HG03575 (cell line): ENCODE results near the gene ADD1.

Experiments
- ATAC-seq: cut with Tn5 transposase; IDR thresholded peaks from one replicate; pipeline ENCODE4 v1.9.1; 2021; ENCODE audit not compliant: unreplicated experiment, insufficient number of reproducible peaks, low FRiP score; ENCODE audit errors: extremely low read depth

Gene ADD1

GRCh38 chr4:2925931-2926860, 82.6 kb downstream of the ADD1 start:
- ATAC-seq = no peak

DNA sequence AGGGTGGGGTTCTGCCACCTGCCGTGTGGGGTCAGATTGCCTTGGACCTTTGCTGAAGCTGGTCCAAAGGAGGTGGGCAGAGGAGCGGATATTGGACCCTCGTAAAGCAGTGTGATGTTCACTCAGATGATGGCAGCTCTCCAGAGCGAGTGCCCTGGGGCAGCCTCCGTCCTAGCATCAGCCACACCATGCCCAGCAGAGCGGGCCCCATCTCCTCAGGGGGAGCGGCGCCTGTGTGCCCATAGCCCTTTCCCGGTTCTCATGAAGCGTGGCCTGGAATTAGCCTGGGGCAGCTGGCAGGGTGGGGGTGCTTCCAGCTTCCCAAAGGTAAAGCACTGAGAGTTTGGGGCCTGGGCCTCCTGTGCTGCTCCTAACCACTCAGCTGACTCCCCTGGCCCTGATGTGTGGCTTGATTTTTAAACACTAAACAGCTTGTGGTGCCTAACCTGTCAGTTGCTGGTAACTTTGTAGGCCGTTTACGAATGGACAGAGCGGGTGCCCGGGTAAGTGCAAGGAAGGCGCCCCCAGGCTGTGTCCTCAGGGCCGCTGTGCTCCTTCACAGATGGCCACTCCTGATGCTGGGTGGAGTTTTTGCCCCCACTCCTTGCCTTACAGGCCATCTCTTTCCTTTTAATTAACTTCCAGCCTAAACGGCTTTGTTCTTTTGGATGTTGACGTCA, 83.5 kb downstream of the ADD1 start:
- ATAC-seq = no peak

DNA sequence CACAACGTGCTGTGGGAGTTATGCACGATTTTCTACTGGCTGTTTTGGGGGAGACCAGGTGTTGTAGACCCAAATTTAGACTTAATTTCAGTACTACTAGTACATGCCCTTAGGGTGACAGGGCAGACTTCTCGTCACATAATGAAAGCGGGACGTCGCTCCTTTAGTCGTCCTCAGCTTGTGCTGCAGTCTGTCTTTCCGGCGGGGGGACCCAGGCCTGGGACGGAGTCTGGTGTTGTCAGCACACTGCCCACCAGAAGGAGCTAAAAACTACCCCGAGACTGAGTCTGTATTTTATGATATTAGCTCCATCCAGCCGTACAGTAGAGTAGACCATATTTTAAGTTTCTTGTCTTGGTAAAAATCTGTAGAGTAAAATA, 84.0 kb downstream of the ADD1 start:
- no peak for ATAC-seq

GRCh38 chr4:2928242-2929176, 84.9 kb downstream of the ADD1 start:
- ATAC-seq = no peak

- no peak for ATAC-seq
These were observed 85.8 kb downstream of the ADD1 start for GRCh38 chr4:2929469-2929868.

DNA sequence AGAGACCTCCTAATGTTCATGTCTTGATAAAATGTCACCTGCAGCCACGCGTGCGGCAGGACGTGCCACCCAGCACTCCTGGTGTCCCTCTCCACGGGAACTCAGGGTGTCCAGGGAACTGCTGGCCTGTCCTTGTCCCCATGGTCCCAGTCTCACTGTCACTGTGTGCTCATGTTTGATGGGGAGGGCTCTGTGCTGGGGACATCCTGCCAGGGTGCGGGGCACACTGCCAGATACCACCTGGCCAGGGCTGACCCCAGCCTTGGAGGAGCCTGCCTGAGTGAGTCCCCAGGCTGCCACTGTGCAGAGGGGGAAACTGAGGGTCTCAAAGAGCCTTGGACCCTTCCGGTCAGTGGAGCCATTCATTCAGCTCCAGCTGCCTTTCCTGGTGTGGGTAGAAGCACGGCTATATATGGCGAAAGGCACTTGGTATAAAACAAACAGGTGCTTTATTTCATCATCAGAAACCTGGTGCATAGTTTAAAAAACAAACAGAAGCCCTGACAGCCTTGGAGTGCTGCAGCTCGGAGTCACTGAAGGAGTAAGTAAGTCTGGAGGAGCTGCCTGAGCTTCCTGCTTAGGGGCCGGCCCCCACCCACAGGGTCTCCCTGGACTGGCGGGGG, 86.6 kb downstream of the ADD1 start:
- ATAC-seq = no peak

DNA sequence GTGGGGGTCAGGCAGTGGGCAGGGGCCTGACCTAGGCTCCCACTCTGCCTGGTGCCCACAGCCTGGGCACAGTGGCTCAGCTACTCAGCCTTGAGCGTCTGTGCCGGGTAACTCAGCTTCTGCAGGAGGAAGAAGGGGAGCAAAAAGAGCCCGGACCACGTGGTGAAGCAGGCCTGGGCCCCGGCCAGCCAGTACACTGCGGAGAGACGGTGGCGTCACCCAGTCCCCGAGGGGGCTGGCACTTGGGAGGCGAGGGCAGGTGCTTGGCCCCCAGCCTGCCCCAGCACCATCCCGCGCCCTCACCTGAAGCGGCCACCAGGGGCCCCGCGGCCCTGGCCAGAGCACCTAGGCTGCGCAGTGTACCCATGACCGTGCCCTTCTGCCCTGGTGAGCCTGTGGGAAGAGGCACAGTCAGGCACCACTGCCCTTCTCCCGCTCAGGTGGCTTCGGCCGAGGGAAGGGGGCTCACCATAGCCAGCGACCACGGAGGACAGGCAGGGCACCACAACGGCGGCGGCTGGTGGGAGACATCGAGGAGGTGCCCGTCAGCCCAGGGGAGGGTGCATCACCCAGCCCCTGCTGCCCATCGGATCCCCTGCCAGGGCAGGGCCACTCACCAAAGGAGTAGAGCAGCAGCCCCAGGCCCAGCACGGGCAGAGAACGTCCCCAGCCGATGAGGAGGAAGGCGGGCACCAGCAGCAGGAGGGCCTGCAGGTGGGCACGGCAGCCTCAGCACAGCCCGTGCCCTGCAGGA, 87.3 kb downstream of the ADD1 start:
- no peak for ATAC-seq

- ATAC-seq = no peak
These were observed 88.1 kb downstream of the ADD1 start for GRCh38 chr4:2931512-2932301.

DNA sequence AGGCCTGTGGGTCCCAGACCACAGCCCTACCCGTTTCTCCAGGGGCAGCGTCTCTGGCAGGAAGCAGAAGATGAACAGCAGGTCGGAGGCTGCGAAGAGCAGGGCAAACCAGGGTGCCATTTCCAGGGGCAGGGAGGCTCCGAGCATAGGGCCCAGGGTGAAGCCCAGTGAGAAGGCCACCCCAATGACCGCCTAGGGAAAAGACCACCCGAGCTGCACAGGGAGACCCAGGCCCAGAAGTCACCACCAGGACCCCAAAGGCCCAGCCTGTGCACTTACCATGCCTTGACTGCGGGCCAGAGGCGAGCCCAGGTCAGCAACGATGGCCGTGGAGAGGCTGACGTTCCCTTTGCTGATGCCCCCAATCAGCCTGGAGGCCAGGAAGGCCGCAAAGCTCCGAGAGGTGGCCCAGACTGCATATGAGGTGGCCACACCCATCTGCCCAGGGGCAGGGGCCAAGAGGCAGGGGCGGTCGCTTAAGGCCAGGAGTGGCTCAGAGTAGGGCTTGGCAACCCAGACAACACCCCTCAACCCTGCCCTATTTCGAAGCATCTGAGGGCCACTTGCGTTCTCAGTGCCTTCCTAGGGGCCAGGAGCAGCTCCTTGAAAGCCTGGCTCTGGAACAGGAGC, 88.8 kb downstream of the ADD1 start:
- no peak for ATAC-seq

DNA sequence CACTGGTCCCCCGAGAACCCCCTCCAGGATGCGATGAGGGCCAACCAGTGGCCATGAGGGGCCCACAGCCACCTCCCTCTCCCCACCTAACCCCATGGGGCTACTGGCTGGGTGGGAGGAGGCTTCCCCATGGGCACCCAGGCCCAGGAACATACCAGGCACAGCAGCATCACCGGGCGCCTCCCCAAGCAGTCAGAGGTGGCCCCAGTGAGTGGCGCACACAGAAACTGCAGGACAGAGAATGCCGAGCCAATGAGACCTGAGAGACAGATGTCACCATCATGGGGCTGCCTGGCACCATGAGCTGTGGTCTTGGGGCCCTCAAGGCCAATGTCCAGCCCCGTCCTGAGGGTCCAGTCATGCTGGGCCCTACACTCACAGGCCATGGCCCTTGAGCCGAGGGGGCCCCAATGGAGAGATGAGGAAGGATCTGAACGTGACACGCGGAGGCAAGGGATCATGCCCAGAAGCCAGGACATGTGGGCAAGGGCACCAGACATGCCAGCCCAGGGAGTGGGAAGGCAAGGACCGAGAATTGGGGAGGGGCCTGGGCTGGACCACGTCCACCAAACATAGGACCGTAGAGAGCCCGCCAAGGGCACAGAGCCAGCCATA, 89.4 kb downstream of the ADD1 start:
- ATAC-seq = no peak

DNA sequence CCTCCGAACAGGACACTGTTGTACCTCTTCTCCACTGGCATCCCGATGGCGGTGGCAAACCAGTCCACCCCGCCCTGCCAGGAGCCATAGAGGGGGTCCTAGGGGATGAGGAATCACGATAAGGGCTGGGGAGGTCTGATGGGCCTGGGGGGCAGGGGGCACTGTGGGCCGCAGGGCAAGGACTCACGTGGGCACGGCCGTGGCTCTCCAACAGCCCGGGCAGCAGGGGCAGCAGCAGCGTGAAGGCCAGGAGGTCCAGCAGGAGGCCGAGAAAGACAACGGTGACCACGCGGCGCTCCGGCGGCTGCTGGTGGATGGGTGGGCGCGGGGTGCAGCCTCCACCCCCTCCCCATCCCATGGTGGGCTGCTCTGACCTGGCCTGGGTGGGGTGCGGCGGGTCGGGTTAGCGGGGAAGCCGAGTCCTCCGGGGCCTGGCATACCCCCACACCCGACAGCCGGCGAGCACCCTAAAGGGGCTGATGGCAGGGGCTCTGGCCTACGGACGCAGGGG, 90.0 kb downstream of the ADD1 start:
- no peak for ATAC-seq

- ATAC-seq = no peak
These were observed 90.6 kb downstream of the ADD1 start for GRCh38 chr4:2934077-2934812.

DNA sequence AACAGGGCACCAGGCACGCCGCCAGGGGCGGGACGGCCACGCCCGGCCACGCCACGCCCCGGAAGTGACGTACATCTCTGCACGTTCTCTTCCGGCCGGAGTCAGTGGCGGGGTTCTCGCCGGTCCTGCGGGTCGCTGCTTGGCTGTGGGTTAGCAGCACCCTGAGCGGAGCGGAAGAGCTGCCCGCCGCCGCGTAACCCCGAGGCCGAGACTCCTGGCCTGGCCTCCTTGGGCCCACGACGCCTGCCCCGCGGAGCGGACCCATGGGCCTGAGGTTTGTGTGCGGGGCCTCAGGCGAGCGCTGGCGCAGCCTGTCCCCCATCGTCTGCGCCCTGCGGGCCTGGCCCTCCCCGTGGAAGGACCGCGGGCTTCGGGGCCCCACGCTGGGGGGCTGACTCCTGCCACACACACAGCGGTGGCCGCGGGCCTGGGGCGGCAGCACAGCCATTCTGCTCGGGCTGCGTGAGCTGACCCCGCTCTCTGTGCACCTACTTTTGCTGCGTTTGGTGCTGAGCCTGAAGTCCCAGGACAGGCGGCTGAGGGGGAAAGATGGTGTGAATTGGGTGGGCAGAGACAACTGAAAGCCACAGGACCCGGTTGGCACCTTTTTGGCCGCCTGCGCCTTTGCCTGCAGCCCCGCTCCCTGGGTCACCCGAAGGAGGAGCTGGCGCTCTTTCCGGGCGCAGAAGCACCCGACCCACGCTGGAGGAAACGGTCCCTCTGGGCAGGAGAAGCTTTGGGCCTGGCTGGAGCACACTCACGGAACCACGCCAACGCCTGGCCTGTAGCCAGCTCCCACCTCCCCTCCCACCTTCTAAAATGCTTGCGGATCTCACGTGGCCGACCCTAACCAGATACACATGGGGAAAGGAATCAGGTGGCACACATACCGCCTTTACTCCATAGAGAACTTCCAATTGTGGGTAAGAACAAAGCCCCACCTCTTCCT, 91.4 kb downstream of the ADD1 start:
- ATAC-seq = no peak

- ATAC-seq = no peak
These were observed 92.4 kb downstream of the ADD1 start for GRCh38 chr4:2935762-2936743.
